Lower lobe of right lung (tissue), 2 donors: Measurements from ENCODE around the gene TFAP2C. TPM values are rescaled to one million over a fixed set of nuclear protein-coding genes. Genes with fewer than 3 reads are reported as not detected.
"Not testable (repeated sequence)": the region's sequence is repeated elsewhere in the genome, so short reads cannot be mapped to it uniquely, and the experiment has no call there.

Source experiments
- ATAC-seq, 2 donors: fragments of 200-7000 bp; cut with Tn5 transposase; one replicate each; pipeline ENCODE4 v1.9.1; 2020 to 2022; ENCODE audit warnings: mild to moderate bottlenecking in 2 of 2, moderate library complexity in 2 of 2
- DNase-seq: peaks from one replicate; pipeline ENCODE4 v3.0.0-alpha.2; 2020
- H3K27ac ChIP-seq: fragments of 200-600 bp; one replicate; pipeline ENCODE4 v1.8.0; 2022
- H3K27me3 ChIP-seq: fragments of 200-600 bp; one replicate; pipeline ENCODE4 v1.8.0; 2022; ENCODE audit warnings: low read depth
- H3K36me3 ChIP-seq: fragments of 200-600 bp; one replicate; pipeline ENCODE4 v1.8.0; 2022; ENCODE audit warnings: mild to moderate bottlenecking
- H3K4me1 ChIP-seq: fragments of 200-600 bp; one replicate; pipeline ENCODE4 v1.8.0; 2022
- H3K4me3 ChIP-seq: fragments of 200-600 bp; one replicate; pipeline ENCODE4 v1.8.0; 2022; ENCODE audit warnings: mild to moderate bottlenecking
- H3K9me3 ChIP-seq: fragments of 200-600 bp; one replicate; pipeline ENCODE4 v1.8.0; 2022
- intact Hi-C: fragments of 100-400 bp; cut with DNase I; formaldehyde crosslinking; loops from one replicate; pipeline ENCODE4 v1.11.0; 2022
- total RNA-seq: library from RNA; stranded (reverse); fragmentation: NEBNext Ultra II Directional; extraction: Animal tissue kit (Norgen Biotek cat#: 25700); gene quantifications from one replicate; pipeline ENCODE4 v1.2.1, GENCODE V29; 2021
- TF ChIP-seq, protein P1 (sequence below): fragments of 200-600 bp; IDR thresholded peaks from one replicate; pipeline ENCODE4 v1.8.0; 2022; ENCODE audit warnings: antibody characterized with exemption, mild to moderate bottlenecking
- donor health status: DM: no; HTN: yes; CAD: no; lungs with severe emphysema.

TFAP2C gene
- total RNA-seq, 1 donor from 2014 or later: 4.2 TPM

DNA sequence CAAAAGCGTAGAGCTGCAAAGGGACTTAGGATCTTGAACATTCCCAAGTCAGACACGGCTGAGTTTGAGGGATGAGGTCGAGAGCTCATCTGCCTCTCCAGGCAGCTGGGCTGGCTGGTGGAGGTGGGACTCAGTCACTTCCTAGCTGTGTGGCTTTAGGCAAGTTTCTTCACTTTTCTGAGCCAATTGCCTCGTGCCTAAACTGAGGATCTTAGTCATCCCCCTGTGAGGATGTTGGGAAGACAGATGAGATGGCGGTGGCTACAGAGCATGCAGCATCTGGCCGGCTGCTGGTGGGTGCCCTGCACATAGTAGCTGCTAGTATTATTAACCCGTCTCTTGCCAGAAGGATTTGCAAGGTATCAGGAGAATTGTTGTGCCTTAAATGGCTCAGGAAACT lies 27.5 kb downstream of the TFAP2C start:
- DNase-seq (no peak), ATAC-seq (no peak)
- Histone ChIP-seq H3K4me3 (no peak overlapping the region), H3K4me1 (no peaks in the 10 kb centered on the region), H3K9me3 (no peaks in the 10 kb centered on the region), H3K27me3 (no peaks in the 10 kb centered on the region), H3K36me3 (no peaks in the 10 kb centered on the region), H3K27ac (no peak overlapping the region)
- intact Hi-C loops: no loop called here
- TF ChIP-seq, protein P1, sequence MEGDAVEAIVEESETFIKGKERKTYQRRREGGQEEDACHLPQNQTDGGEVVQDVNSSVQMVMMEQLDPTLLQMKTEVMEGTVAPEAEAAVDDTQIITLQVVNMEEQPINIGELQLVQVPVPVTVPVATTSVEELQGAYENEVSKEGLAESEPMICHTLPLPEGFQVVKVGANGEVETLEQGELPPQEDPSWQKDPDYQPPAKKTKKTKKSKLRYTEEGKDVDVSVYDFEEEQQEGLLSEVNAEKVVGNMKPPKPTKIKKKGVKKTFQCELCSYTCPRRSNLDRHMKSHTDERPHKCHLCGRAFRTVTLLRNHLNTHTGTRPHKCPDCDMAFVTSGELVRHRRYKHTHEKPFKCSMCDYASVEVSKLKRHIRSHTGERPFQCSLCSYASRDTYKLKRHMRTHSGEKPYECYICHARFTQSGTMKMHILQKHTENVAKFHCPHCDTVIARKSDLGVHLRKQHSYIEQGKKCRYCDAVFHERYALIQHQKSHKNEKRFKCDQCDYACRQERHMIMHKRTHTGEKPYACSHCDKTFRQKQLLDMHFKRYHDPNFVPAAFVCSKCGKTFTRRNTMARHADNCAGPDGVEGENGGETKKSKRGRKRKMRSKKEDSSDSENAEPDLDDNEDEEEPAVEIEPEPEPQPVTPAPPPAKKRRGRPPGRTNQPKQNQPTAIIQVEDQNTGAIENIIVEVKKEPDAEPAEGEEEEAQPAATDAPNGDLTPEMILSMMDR: no peak

DNA sequence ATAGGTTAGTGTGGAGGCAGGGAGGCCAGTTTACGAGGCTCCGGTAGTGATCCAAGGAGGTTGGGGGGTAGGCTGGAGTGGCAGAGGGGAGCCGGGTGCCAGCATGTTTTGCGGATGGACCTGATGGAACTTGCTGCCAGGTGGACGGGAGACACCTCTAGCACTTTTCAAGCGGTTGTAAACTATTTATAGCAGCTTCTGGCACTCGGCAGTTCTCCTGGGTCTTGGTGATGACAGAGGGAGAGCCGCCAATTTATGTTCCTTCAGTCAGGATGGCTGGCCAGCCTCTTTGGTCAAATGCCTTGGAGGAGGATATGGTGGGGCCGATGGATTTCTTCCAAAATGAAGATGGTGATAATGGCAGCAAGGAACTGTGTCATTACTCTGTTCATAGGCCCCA lies 28.8 kb downstream of the TFAP2C start:
- TF ChIP-seq, protein P1: no peak
- ATAC-seq (no peak), DNase-seq (no peak)
- no peaks in the 10 kb centered on the region for H3K27me3 ChIP-seq
- intact Hi-C loops: no loop called here
- no peaks in the 10 kb centered on the region for H3K9me3 ChIP-seq
- no peak overlapping the region for H3K4me3 ChIP-seq
- H3K27ac ChIP-seq: no peak overlapping the region
- H3K4me1 ChIP-seq: no peaks in the 10 kb centered on the region
- H3K36me3 ChIP-seq: no peaks in the 10 kb centered on the region

DNA sequence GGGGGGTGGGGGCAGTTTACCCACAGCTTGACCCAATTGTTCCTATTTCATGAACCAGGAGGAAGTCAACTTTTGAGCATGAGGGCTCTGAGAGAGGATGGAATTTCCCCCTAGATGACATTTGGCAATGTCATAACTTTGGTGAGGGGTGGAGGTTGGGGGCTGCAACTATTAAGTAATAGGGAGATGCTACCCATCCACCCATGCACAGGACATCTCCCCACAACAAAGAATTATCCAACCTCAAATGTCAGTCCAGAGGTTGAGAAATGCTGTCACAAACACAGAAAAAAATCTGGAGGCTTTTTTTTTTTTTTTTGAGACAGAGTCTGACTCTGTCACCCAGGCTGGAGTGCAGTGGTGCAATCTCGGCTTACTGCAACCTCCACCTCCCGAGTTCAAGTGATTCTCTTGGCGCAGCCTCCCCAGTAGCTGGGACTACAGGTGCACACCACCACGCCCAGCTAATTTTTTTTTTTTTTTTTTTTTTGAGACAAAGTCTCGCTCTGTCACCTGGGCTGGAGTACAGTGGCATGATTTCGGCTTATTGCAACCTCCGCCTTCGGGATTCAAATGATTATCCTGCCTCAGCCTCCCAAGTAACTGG lies 29.3 kb downstream of the TFAP2C start:
- intact Hi-C loops, H3K36me3 ChIP-seq, H3K4me1 ChIP-seq, H3K27ac ChIP-seq, DNase-seq, H3K27me3 ChIP-seq, H3K9me3 ChIP-seq, ATAC-seq, H3K4me3 ChIP-seq: not testable (repeated sequence)

DNA sequence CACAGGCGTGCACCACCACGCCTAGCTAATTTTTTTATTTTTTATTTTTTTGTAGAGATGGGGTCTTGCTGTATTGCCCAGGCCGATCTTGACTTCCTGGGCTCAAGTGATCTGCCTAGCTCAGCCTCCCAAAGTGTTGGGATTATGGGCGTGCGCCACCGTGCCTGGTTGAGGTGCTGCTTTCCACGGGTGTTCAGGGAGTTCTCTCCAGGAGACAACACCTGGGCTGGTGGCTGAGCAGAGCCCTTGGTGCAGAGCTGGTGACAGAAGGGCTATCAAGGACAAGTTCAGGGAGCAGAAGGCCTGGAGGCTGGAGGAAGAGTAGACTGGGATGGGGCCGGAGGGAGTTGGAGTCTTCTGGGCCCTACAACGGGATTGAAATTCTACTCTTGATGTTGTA lies 34.6 kb downstream of the TFAP2C start:
- ATAC-seq (no peak), DNase-seq (no peak)
- Histone ChIP-seq H3K27ac (no peak overlapping the region), H3K4me1 (no peaks in the 10 kb centered on the region), H3K4me3 (no peak overlapping the region), H3K27me3 (peaks cover 3% of the 10 kb centered on the region), H3K9me3 (no peaks in the 10 kb centered on the region), H3K36me3 (no peaks in the 10 kb centered on the region)
- intact Hi-C loops: no loop called here
- TF ChIP-seq, protein P1: no peak

DNA sequence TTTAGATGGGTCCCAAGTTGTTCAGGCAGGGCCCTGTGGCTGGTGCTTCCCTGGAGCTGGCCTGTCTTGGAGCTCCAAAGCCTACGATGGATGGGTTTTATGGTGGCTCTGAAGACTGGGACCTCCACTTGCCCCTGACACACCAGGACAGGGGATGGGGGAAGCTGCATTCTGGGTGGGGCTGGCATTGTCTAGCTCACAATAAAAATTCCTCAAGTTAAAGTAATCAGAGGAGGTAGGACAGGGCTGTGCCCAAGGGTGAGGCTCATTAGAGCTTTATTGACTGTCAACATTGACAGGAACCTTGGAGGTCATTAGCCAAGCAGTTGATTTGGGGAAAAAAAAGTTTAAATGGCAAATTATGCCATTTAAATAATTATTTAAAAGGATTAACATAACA lies 35.7 kb downstream of the TFAP2C start:
- DNase-seq (no peak), ATAC-seq (no peak)
- no peak overlapping the region for H3K4me3 ChIP-seq
- H3K27ac ChIP-seq: no peak overlapping the region
- H3K9me3 ChIP-seq: no peaks in the 10 kb centered on the region
- no peaks in the 10 kb centered on the region for H3K4me1 ChIP-seq
- H3K36me3 ChIP-seq: no peaks in the 10 kb centered on the region
- intact Hi-C loops: no loop called here
- TF ChIP-seq, protein P1: no peak
- H3K27me3 ChIP-seq: peaks cover 3% of the 10 kb centered on the region

DNA sequence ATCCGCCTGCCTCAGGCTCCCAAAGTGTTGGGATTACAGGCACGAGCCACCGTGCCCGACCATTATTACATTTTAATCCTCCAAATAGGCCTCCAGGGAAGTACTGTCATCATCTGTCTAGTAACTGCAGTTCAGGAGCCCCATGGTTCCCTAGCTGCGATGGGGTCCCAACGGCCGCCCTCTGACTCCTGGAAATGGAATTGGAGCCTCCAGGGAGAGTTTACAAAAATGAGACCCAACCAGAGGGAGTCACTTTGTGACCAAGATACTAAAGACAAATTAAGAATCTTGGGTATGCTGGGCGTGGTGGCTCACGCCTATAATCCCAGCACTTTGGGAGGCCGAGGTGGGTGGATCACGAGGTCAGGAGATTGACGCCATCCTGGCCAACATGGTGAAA lies 36.7 kb downstream of the TFAP2C start:
- intact Hi-C loops: no loop called here
- TF ChIP-seq, protein P1: no peak
- Histone ChIP-seq H3K27ac (no peak overlapping the region), H3K36me3 (no peaks in the 10 kb centered on the region), H3K9me3 (no peaks in the 10 kb centered on the region), H3K4me3 (no peak overlapping the region), H3K4me1 (no peaks in the 10 kb centered on the region), H3K27me3 (peaks cover 3% of the 10 kb centered on the region)
- no peak for ATAC-seq
- no peak for DNase-seq
